Neural cell (in vitro differentiated cells): Measurements from ENCODE around the gene SMC1A. TPM values are rescaled to one million over a fixed set of nuclear protein-coding genes. Genes with fewer than 3 reads are reported as not detected.

Experiments used
- H2AFZ ChIP-seq: fragments of 200-600, 300-800 bp; sonication (generic), shearing (Covaris generic); 2 replicates; pipeline ENCODE4 v1.6.0; 2014; ENCODE audit warnings: low read depth, mild to moderate bottlenecking, antibody characterized with exemption, low read length, moderate library complexity
- H3F3A ChIP-seq: fragments of 200-600 bp; shearing (Covaris generic); 2 replicates; pipeline ENCODE4 v1.6.1; 2016; ENCODE audit warnings: mild to moderate bottlenecking, moderate library complexity, mixed read lengths, antibody characterized with exemption, low read length; ENCODE audit not compliant: insufficient read depth, poor library complexity, severe bottlenecking
- H3K27ac ChIP-seq: fragments of 200-600, 300-800 bp; sonication (generic), shearing (Covaris generic); 2 replicates; pipeline ENCODE4 v1.5.1; 2014; ENCODE audit warnings: mild to moderate bottlenecking, low read length, moderate library complexity
- H3K27me3 ChIP-seq: fragments of 300-800, 200-600 bp; sonication (generic), shearing (Covaris generic); 2 replicates; pipeline ENCODE4 v1.6.0; 2014; ENCODE audit warnings: mild to moderate bottlenecking, low read depth, low read length, moderate library complexity; ENCODE audit not compliant: insufficient read depth
- H3K36me3 ChIP-seq: fragments of 300-800, 200-600 bp; sonication (generic), shearing (Covaris generic); 2 replicates; pipeline ENCODE4 v1.5.1; 2014; ENCODE audit warnings: mild to moderate bottlenecking, antibody characterized with exemption, low read length, moderate library complexity; ENCODE audit not compliant: insufficient read depth
- H3K4me2 ChIP-seq: fragments of 300-800, 200-600 bp; sonication (generic), shearing (Covaris generic); 2 replicates; pipeline ENCODE4 v1.6.0; 2014; ENCODE audit warnings: mild to moderate bottlenecking, low read length
- H3K4me3 ChIP-seq: fragments of 300-800, 200-600 bp; sonication (generic), shearing (Covaris generic); 2 replicates; pipeline ENCODE4 v1.5.1; 2014; ENCODE audit warnings: mild to moderate bottlenecking, low read length, moderate library complexity
- H3K79me2 ChIP-seq: fragments of 200-600 bp; shearing (Covaris generic); replicated peaks from 2 replicates; pipeline ENCODE4 v1.6.0; 2014; ENCODE audit warnings: mild to moderate bottlenecking, low read length, moderate library complexity; ENCODE audit not compliant: insufficient read depth
- H3K9ac ChIP-seq: fragments of 300-800, 200-600 bp; sonication (generic), shearing (Covaris generic); 2 replicates; pipeline ENCODE4 v1.6.1; 2016; ENCODE audit warnings: mild to moderate bottlenecking, low read length, mixed read lengths
- H3K9me2 ChIP-seq: fragments of 200-600 bp; shearing (Covaris generic); 2 replicates; pipeline ENCODE4 v1.6.1; 2016; ENCODE audit warnings: mild to moderate bottlenecking, low read length, mixed read lengths; ENCODE audit not compliant: insufficient read depth
- H3K9me3 ChIP-seq: fragments of 200-600, 300-800 bp; sonication (generic), shearing (Covaris generic); 2 replicates; pipeline ENCODE4 v1.6.1; 2016; ENCODE audit warnings: mild to moderate bottlenecking, mixed run types, low read length, moderate library complexity, mixed read lengths
- H4K20me1 ChIP-seq: fragments of 200-600 bp; shearing (Covaris generic); 2 replicates; pipeline ENCODE4 v1.6.1; 2016; ENCODE audit warnings: mild to moderate bottlenecking, mixed run types; ENCODE audit not compliant: insufficient read depth
- CTCF ChIP-seq: fragments of 450-650 bp; IDR thresholded peaks from 2 replicates; pipeline ENCODE4 v1.5.1; 2014; ENCODE audit warnings: antibody characterized with exemption, mild to moderate bottlenecking, moderate library complexity; ENCODE audit not compliant: poor library complexity, severe bottlenecking
- EP300 ChIP-seq: fragments of 450-650 bp; conservative IDR thresholded peaks from 2 replicates; pipeline ENCODE4 v1.6.1; 2014; ENCODE audit warnings: antibody characterized with exemption, mild to moderate bottlenecking, moderate library complexity; ENCODE audit not compliant: poor library complexity, severe bottlenecking
- EZH2 ChIP-seq: fragments of 200-600, 300-800 bp; shearing (Covaris generic), sonication (generic); IDR thresholded peaks from 2 replicates; pipeline ENCODE4 v1.6.1; 2014; ENCODE audit warnings: antibody characterized with exemption, low read length, borderline replicate concordance, mild to moderate bottlenecking; ENCODE audit not compliant: insufficient read depth, poor library complexity, severe bottlenecking
- MXI1 ChIP-seq: fragments of 450-650 bp; conservative IDR thresholded peaks from 2 replicates; pipeline ENCODE4 v1.6.1; 2014; ENCODE audit warnings: antibody characterized with exemption, mild to moderate bottlenecking; ENCODE audit not compliant: poor library complexity, severe bottlenecking
- POLR2AphosphoS5 ChIP-seq: IDR thresholded peaks from 2 replicates; pipeline ENCODE4 v1.6.1; 2012
- RAD21 ChIP-seq: fragments of 450-650 bp; conservative IDR thresholded peaks from 2 replicates; pipeline ENCODE4 v1.6.1; 2014; ENCODE audit warnings: antibody characterized with exemption, mild to moderate bottlenecking, moderate library complexity
- REST ChIP-seq: IDR thresholded peaks from 2 replicates; pipeline ENCODE4 v1.6.1; 2012; ENCODE audit warnings: borderline replicate concordance
- SMC3 ChIP-seq: fragments of 450-650 bp; conservative IDR thresholded peaks from 2 replicates; pipeline ENCODE4 v1.6.1; 2014; ENCODE audit warnings: antibody characterized with exemption, mild to moderate bottlenecking, moderate library complexity; ENCODE audit not compliant: poor library complexity
- TAF1 ChIP-seq: IDR thresholded peaks from 2 replicates; pipeline ENCODE4 v1.6.1; 2012; ENCODE audit warnings: low read depth
- polyA plus RNA-seq: library from polyadenylated mRNA; depleted of rRNA; stranded (reverse); fragments of >200 nt; gene quantifications from 2 replicates; pipeline ENCODE4 v1.2.3, GENCODE V29; 2014

SMC1A gene
- polyA plus RNA-seq, 1 donor from 2014 or later = 11.4 TPM

- Histone ChIP-seq H3K4me3 (no peak overlapping the region), H3K4me2 (no peak overlapping the region), H2AFZ (no peak overlapping the region), H3K9me3 (no peaks in the 10 kb centered on the region), H3K79me2 (no peaks in the 10 kb centered on the region), H3K9me2 (no peaks in the 10 kb centered on the region), H3K27ac (no peak overlapping the region), H3K9ac (no peak overlapping the region), H4K20me1 (no peaks in the 10 kb centered on the region), H3K27me3 (no peaks in the 10 kb centered on the region), H3F3A (no peaks in the 10 kb centered on the region), H3K36me3 (no peaks in the 10 kb centered on the region)
- TF ChIP-seq REST (no peak), RAD21 (no peak), SMC3 (no peak), TAF1 (no peak), EZH2 (no peak), POLR2AphosphoS5 (no peak), EP300 (no peak), CTCF (no peak), MXI1 (no peak)
Observed at GRCh38 chrX:53376888-53377287, 45.6 kb downstream of the SMC1A start.

- Histone ChIP-seq H3K27me3 (no peaks in the 10 kb centered on the region), H3K36me3 (no peaks in the 10 kb centered on the region), H3K27ac (no peak overlapping the region), H3K9me3 (no peaks in the 10 kb centered on the region), H4K20me1 (no peaks in the 10 kb centered on the region), H3K4me2 (no peak overlapping the region), H2AFZ (no peak overlapping the region), H3F3A (no peaks in the 10 kb centered on the region), H3K9ac (no peak overlapping the region), H3K4me3 (no peak overlapping the region), H3K9me2 (no peaks in the 10 kb centered on the region), H3K79me2 (no peaks in the 10 kb centered on the region)
- TF ChIP-seq EZH2 = no peak
- TF ChIP-seq MXI1 = no peak
- TF ChIP-seq POLR2AphosphoS5 = no peak
- TF ChIP-seq EP300 = no peak
- no peak for TF ChIP-seq REST
- no peak for TF ChIP-seq CTCF
- TF ChIP-seq RAD21 = no peak
- no peak for TF ChIP-seq TAF1
Observed at GRCh38 chrX:53374923-53375322, 47.5 kb downstream of the SMC1A start.
